Measurements from ENCODE around the gene KCNN3.

DNA sequence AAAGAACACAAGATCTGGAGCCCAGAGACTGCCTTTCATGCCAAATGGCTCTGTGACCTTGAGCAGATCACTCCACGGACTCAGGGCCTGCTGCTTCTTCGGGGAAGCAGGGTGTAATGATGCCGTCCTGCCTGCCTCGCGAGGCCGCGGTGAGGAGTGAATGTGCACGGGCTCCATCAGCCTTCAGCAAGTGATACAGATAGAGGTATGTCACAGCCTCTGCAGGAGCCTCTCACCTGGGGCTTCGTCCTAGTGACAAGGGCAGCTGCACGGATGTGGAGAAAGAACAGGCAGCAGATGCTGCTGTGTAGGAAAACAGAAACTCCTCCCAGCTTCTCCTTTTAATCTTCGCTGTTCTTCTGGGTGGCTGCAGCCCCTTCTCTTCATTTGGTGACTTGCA, 127.5 kb downstream of the KCNN3 start:
- TF ChIP-seq, protein P1, sequence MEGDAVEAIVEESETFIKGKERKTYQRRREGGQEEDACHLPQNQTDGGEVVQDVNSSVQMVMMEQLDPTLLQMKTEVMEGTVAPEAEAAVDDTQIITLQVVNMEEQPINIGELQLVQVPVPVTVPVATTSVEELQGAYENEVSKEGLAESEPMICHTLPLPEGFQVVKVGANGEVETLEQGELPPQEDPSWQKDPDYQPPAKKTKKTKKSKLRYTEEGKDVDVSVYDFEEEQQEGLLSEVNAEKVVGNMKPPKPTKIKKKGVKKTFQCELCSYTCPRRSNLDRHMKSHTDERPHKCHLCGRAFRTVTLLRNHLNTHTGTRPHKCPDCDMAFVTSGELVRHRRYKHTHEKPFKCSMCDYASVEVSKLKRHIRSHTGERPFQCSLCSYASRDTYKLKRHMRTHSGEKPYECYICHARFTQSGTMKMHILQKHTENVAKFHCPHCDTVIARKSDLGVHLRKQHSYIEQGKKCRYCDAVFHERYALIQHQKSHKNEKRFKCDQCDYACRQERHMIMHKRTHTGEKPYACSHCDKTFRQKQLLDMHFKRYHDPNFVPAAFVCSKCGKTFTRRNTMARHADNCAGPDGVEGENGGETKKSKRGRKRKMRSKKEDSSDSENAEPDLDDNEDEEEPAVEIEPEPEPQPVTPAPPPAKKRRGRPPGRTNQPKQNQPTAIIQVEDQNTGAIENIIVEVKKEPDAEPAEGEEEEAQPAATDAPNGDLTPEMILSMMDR (IDR thresholded peaks at IDR 0.05) = no peak
- TF ChIP-seq POLR2A (IDR thresholded peaks at IDR 0.05) (no peak), POLR2AphosphoS5 (IDR thresholded peaks at IDR 0.05) (no peak), EP300 (IDR thresholded peaks at IDR 0.05) (no peak)
